Measurements from ENCODE around the gene TBCD. TPM values are rescaled to one million over a fixed set of nuclear protein-coding genes. Genes with fewer than 3 reads are reported as not detected.
A peak's percentile ranks its signal among the peaks of the same experiment; 100 is the strongest.

Gene TBCD
- total RNA-seq, 1 experiment from 2014 or later = 129 TPM

DNA sequence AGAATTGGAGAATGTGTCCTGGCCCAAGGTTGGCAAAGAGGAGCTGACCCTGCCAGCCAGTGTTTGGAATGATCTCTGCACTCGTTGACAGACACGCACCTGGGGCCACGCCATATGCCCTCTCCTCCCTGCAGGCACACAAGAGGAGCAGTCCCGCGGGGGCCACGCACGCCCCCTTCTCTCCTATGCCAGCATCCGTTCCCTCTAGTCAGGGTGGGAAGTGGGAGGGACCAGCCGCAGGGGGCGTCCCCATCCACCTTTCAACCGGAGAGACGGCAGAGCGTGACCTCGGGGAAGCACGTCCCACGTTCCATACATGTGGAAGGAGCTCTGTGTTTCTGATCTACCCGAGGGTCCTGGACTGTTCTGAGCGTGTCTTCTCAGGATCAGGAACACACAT is 174.9 kb downstream of the TBCD start:
- Histone ChIP-seq H4K20me1 (ENCODE audit: control insufficient read depth, insufficient read depth, insufficient read length) (no peaks in the 10 kb centered on the region), H3K79me2 (ENCODE audit: insufficient read depth, low read length) (no peaks in the 10 kb centered on the region), H3K9ac (ENCODE audit: extremely low read depth, insufficient read length, low read length) (no peak overlapping the region), H3K4ac (ENCODE audit: low read depth, low read length) (no peak overlapping the region), H4K5ac (ENCODE audit: insufficient read length, low read depth, low read length) (no peak overlapping the region), H3K56ac (ENCODE audit: insufficient read length, low read depth, low read length) (no peak overlapping the region), H3K18ac (ENCODE audit: insufficient read length, low read depth, low read length) (no peak overlapping the region), H2AFZ (ENCODE audit: low read length) (no peak overlapping the region), H3K79me1 (ENCODE audit: insufficient read depth, low read depth, low read length, poor library complexity, severe bottlenecking) (no peaks in the 10 kb centered on the region), H3K4me2 (ENCODE audit: insufficient read depth, insufficient read length, low read length) (no peak overlapping the region), H4K91ac (ENCODE audit: insufficient read length, low read depth, low read length) (no peak overlapping the region), H2BK5ac (ENCODE audit: insufficient read length, low read length) (no peak overlapping the region), H3K9me3 (ENCODE audit: control insufficient read depth, low read depth, low read length) (no peaks in the 10 kb centered on the region), H2AK5ac (ENCODE audit: insufficient read length, low read length) (no peak overlapping the region), H3K23ac (ENCODE audit: insufficient read length, low read depth, low read length) (no peak overlapping the region), H2BK15ac (ENCODE audit: low read depth, low read length) (no peak overlapping the region), H2BK120ac (ENCODE audit: low read depth, low read length, poor library complexity, severe bottlenecking) (no peak overlapping the region), H3K27me3 (ENCODE audit: insufficient read depth, low read length) (no peaks in the 10 kb centered on the region), H2BK12ac (ENCODE audit: insufficient read length, low read depth, low read length) (no peak overlapping the region), H3K14ac (ENCODE audit: insufficient read depth, low read length) (no peak overlapping the region), H2BK20ac (ENCODE audit: low read depth, low read length, poor library complexity, severe bottlenecking) (no peak overlapping the region), H3K23me2 (ENCODE audit: insufficient read length, low read depth, low read length, poor library complexity, severe bottlenecking) (no peaks in the 10 kb centered on the region), H3T11ph (ENCODE audit: low read length) (no peak overlapping the region), H4K8ac (replicated peaks; ENCODE audit: insufficient read length, low read depth, low read length) (no peak overlapping the region), H3K27ac (ENCODE audit: insufficient read length, low read depth, low read length) (no peak overlapping the region), H3K4me1 (ENCODE audit: insufficient read depth, low read length) (no peaks in the 10 kb centered on the region)
- peak overlapping the region in 1 of 3 experiments; percentile 24; a peak in 3 of 7 replicates for H3K27ac Mint-ChIP-seq
- DNase-seq = no peak
- no peaks in the 10 kb centered on the region for H3K4me1 Mint-ChIP-seq
- no peaks in the 10 kb centered on the region for H3K9me3 Mint-ChIP-seq
- H3K4me3 Mint-ChIP-seq = no peak overlapping the region
- no CpG with 5 or more reads among the region's 18 CpGs for WGBS (ENCODE audit: extremely low coverage, insufficient read length, low lambda C conversion rate)
- H3K36me3 Mint-ChIP-seq (ENCODE audit: insufficient read depth in 1 of 3, low read depth in 3 of 3) = peaks cover 40 to 69% (median 68%) of the 10 kb centered on the region in 3 experiments; a peak in 6 of 7 replicates
- H3K27me3 Mint-ChIP-seq (ENCODE audit: low read depth) = no peaks in the 10 kb centered on the region
- TF ChIP-seq, protein P1, sequence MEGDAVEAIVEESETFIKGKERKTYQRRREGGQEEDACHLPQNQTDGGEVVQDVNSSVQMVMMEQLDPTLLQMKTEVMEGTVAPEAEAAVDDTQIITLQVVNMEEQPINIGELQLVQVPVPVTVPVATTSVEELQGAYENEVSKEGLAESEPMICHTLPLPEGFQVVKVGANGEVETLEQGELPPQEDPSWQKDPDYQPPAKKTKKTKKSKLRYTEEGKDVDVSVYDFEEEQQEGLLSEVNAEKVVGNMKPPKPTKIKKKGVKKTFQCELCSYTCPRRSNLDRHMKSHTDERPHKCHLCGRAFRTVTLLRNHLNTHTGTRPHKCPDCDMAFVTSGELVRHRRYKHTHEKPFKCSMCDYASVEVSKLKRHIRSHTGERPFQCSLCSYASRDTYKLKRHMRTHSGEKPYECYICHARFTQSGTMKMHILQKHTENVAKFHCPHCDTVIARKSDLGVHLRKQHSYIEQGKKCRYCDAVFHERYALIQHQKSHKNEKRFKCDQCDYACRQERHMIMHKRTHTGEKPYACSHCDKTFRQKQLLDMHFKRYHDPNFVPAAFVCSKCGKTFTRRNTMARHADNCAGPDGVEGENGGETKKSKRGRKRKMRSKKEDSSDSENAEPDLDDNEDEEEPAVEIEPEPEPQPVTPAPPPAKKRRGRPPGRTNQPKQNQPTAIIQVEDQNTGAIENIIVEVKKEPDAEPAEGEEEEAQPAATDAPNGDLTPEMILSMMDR (conservative IDR thresholded peaks at IDR 0.05) = no peak
